H9 (cell line): ENCODE measurements around the gene CHCHD1. TPM values are rescaled to one million over a fixed set of nuclear protein-coding genes. Genes with fewer than 3 reads are reported as not detected.

Source experiments
- DNase-seq: peaks from one replicate; pipeline ENCODE4 v3.0.0-alpha.2; 2017
- H2AFZ ChIP-seq: one replicate; pipeline ENCODE4 v1.6.1; 2013; ENCODE audit warnings: mild to moderate bottlenecking, low read length, control low read depth, moderate library complexity
- H2AK5ac ChIP-seq: 2 replicates; pipeline ENCODE4 v1.6.1; 2013; ENCODE audit warnings: low read length, control low read depth, mixed read lengths; ENCODE audit not compliant: insufficient read length
- H2BK120ac ChIP-seq: one replicate; pipeline ENCODE4 v1.6.1; 2013; ENCODE audit warnings: low read depth, mild to moderate bottlenecking, low read length, control low read depth, inconsistent platforms; ENCODE audit not compliant: poor library complexity, severe bottlenecking
- H2BK12ac ChIP-seq: 2 replicates; pipeline ENCODE4 v1.6.1; 2013; ENCODE audit warnings: low read length, control low read depth, mixed read lengths, low read depth; ENCODE audit not compliant: insufficient read length
- H2BK15ac ChIP-seq: 2 replicates; pipeline ENCODE4 v1.6.1; 2013; ENCODE audit warnings: low read depth, low read length, control low read depth
- H2BK20ac ChIP-seq: one replicate; pipeline ENCODE4 v1.6.1; 2013; ENCODE audit warnings: low read depth, mild to moderate bottlenecking, low read length, control low read depth, inconsistent platforms; ENCODE audit not compliant: poor library complexity, severe bottlenecking
- H2BK5ac ChIP-seq: 2 replicates; pipeline ENCODE4 v1.6.1; 2013; ENCODE audit warnings: low read length, control low read depth, mixed read lengths; ENCODE audit not compliant: insufficient read length
- H3K14ac ChIP-seq: 2 replicates; pipeline ENCODE4 v1.6.1; 2013; ENCODE audit warnings: low read length, control low read depth; ENCODE audit not compliant: insufficient read depth
- H3K18ac ChIP-seq: 2 replicates; pipeline ENCODE4 v1.6.1; 2013; ENCODE audit warnings: low read depth, mild to moderate bottlenecking, mixed read lengths, low read length, control low read depth; ENCODE audit not compliant: insufficient read length
- H3K23ac ChIP-seq: 2 replicates; pipeline ENCODE4 v1.6.1; 2013; ENCODE audit warnings: low read length, control low read depth, mixed read lengths, low read depth; ENCODE audit not compliant: insufficient read length
- H3K23me2 ChIP-seq: 2 replicates; pipeline ENCODE4 v1.6.1; 2013; ENCODE audit warnings: low read depth, mild to moderate bottlenecking, mixed read lengths, low read length, control low read depth; ENCODE audit not compliant: insufficient read length, poor library complexity, severe bottlenecking
- H3K27ac ChIP-seq: 2 replicates; pipeline ENCODE4 v1.5.1; 2013; ENCODE audit warnings: low read length, control low read depth, mixed read lengths, low read depth; ENCODE audit not compliant: insufficient read length
- H3K27me3 ChIP-seq: 2 replicates; pipeline ENCODE4 v1.6.1; 2013; ENCODE audit warnings: low read length, control low read depth, inconsistent platforms; ENCODE audit not compliant: insufficient read depth
- H3K4ac ChIP-seq: 2 replicates; pipeline ENCODE4 v1.6.1; 2013; ENCODE audit warnings: low read depth, mild to moderate bottlenecking, control low read depth, inconsistent platforms, low read length, moderate library complexity
- H3K4me1 ChIP-seq: 2 replicates; pipeline ENCODE4 v1.6.1; 2013; ENCODE audit warnings: low read length, control low read depth, inconsistent platforms; ENCODE audit not compliant: insufficient read depth
- H3K4me2 ChIP-seq: 2 replicates; pipeline ENCODE4 v1.6.1; 2013; ENCODE audit warnings: low read length, control low read depth, mixed read lengths; ENCODE audit not compliant: insufficient read length, insufficient read depth
- H3K56ac ChIP-seq: 2 replicates; pipeline ENCODE4 v1.6.1; 2013; ENCODE audit warnings: low read depth, mild to moderate bottlenecking, mixed read lengths, low read length, control low read depth; ENCODE audit not compliant: insufficient read length
- H3K79me1 ChIP-seq: 2 replicates; pipeline ENCODE4 v1.6.1; 2013; ENCODE audit warnings: low read depth, mild to moderate bottlenecking, moderate library complexity, low read length, control low read depth, inconsistent platforms; ENCODE audit not compliant: insufficient read depth, poor library complexity, severe bottlenecking
- H3K79me2 ChIP-seq: 2 replicates; pipeline ENCODE4 v1.6.1; 2013; ENCODE audit warnings: low read length, control low read depth, inconsistent platforms; ENCODE audit not compliant: insufficient read depth
- H3K9ac ChIP-seq: 2 replicates; pipeline ENCODE4 v1.6.1; 2013; ENCODE audit warnings: low read length, control low read depth, mixed read lengths; ENCODE audit not compliant: insufficient read length; ENCODE audit errors: extremely low read depth
- H3K9me3 ChIP-seq: one replicate; pipeline ENCODE4 v1.6.1; 2013; ENCODE audit warnings: low read depth, low read length, inconsistent platforms; ENCODE audit not compliant: control insufficient read depth
- H3T11ph ChIP-seq: one replicate; pipeline ENCODE4 v1.6.1; 2013; ENCODE audit warnings: mild to moderate bottlenecking, low read length, control low read depth, inconsistent platforms
- H4K20me1 ChIP-seq: one replicate; pipeline ENCODE4 v1.6.1; 2013; ENCODE audit not compliant: control insufficient read depth, insufficient read length, insufficient read depth
- H4K5ac ChIP-seq: 2 replicates; pipeline ENCODE4 v1.6.1; 2013; ENCODE audit warnings: low read depth, mild to moderate bottlenecking, mixed read lengths, low read length, control low read depth; ENCODE audit not compliant: insufficient read length
- H4K8ac ChIP-seq: replicated peaks from 2 replicates; pipeline ENCODE4 v1.6.1; 2013; ENCODE audit warnings: low read length, control low read depth, mixed read lengths, low read depth; ENCODE audit not compliant: insufficient read length
- H4K91ac ChIP-seq: 2 replicates; pipeline ENCODE4 v1.6.1; 2013; ENCODE audit warnings: low read depth, mild to moderate bottlenecking, moderate library complexity, mixed read lengths, low read length, control low read depth; ENCODE audit not compliant: insufficient read length
- H3K27ac Mint-ChIP-seq, 3 experiments: 2 replicates in 2 of 3; 3 replicates in 1 of 3; pipeline ENCODE4 v1.8.0; 2020 to 2021; ENCODE audit warnings: mixed read lengths in 3 of 3, mild to moderate bottlenecking in 1 of 3, moderate library complexity in 1 of 3
- H3K27me3 Mint-ChIP-seq: 2 replicates; pipeline ENCODE4 v1.8.0; 2021; ENCODE audit warnings: low read depth, mild to moderate bottlenecking, moderate library complexity, mixed read lengths
- H3K36me3 Mint-ChIP-seq, 3 experiments: 2 replicates in 2 of 3; 3 replicates in 1 of 3; pipeline ENCODE4 v1.8.0; 2020 to 2021; ENCODE audit warnings: low read depth in 3 of 3, mixed read lengths in 3 of 3; ENCODE audit not compliant: insufficient read depth in 1 of 3
- H3K4me1 Mint-ChIP-seq, 2 experiments: 2 replicates each; pipeline ENCODE4 v1.8.0; 2020; ENCODE audit warnings: mixed read lengths in 2 of 2
- H3K4me3 Mint-ChIP-seq, 2 experiments: 2 replicates in 1 of 2; 3 replicates in 1 of 2; pipeline ENCODE4 v1.8.0; 2020 to 2021; ENCODE audit warnings: mild to moderate bottlenecking in 2 of 2, mixed read lengths in 2 of 2, moderate library complexity in 1 of 2
- H3K9me3 Mint-ChIP-seq, 2 experiments: 2 replicates in 1 of 2; 3 replicates in 1 of 2; pipeline ENCODE4 v1.8.0; 2020; ENCODE audit warnings: mild to moderate bottlenecking in 2 of 2, mixed read lengths in 2 of 2, moderate library complexity in 1 of 2
- WGBS: extraction: QIAGEN DNeasy Blood & Tissue Kit; methylation state at CpG from one replicate; pipeline ENCODE4 v1.1.7; 2013; ENCODE audit warnings: missing lambda C conversion rate, low lambda C conversion rate, mixed read lengths; ENCODE audit not compliant: insufficient read length; ENCODE audit errors: extremely low coverage; 5-methylcytosine and 5-hydroxymethylcytosine counted together
- total RNA-seq: library from RNA; stranded (reverse); gene quantifications from 2 replicates; pipeline ENCODE4 v1.2.1, GENCODE V29; 2021
- TF ChIP-seq, protein P1 (sequence below): fragments of 200-600 bp; sonication (generic); conservative IDR thresholded peaks from 3 replicates; pipeline ENCODE4 v1.8.0; 2021; ENCODE audit warnings: antibody characterized with exemption, mild to moderate bottlenecking

Gene CHCHD1
- total RNA-seq, 1 experiment from 2014 or later: 45.9 TPM

DNA sequence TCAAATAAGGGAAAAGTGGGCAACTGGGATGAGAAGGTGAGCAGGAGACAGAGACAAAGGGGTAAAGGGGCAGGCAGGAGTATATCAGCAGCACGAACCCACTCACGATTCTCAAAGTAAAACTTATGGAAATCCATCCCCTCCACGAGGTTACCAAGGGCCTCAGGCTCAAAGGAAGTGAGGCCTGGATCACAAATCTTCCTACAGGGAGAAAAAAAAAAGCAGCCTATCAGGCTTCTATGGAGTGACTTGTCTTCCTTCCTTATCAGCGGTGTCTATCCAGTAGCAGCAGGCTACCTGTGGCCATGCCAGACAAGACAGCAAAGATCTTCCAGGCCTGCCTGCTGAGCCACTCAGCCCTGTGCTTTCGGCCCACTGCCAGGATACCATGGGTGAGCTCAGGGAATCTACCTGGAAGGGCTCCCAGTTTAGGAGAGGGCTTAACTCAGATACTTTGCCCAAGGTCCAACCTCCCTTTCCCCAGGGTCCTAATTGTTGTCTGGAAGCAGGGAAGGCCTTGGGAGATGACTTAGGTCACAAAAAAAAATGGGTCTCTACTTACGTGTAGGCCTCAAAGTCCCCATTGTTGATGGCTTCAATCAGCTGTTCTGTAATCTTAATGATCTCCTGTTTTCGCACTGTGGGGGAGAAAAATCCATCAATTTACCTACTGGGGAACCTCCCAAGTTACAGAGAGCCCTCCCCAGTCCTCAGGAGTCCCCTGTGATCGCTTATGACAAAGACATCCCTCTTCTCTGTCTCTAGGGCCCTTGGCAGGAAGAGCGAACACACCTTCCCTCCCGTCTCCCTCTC, 35.3 kb downstream of the CHCHD1 start:
- Histone ChIP-seq H2AK5ac (no peak overlapping the region), H2BK120ac (no peak overlapping the region), H3K27me3 (no peaks in the 10 kb centered on the region), H3K23ac (no peak overlapping the region), H3T11ph (no peak overlapping the region), H3K4ac (no peak overlapping the region), H3K56ac (no peak overlapping the region), H3K79me2 (no peaks in the 10 kb centered on the region), H2BK20ac (no peak overlapping the region), H3K4me2 (no peak overlapping the region), H2BK12ac (no peak overlapping the region), H2BK5ac (no peak overlapping the region), H2BK15ac (no peak overlapping the region), H4K91ac (no peak overlapping the region), H3K79me1 (no peaks in the 10 kb centered on the region), H4K20me1 (no peaks in the 10 kb centered on the region), H3K27ac (no peak overlapping the region), H4K8ac (no peak overlapping the region), H2AFZ (no peak overlapping the region), H3K4me1 (no peaks in the 10 kb centered on the region), H3K9ac (no peak overlapping the region), H4K5ac (no peak overlapping the region), H3K9me3 (no peaks in the 10 kb centered on the region), H3K14ac (no peak overlapping the region), H3K23me2 (no peaks in the 10 kb centered on the region), H3K18ac (no peak overlapping the region)
- H3K27me3 Mint-ChIP-seq: no peaks in the 10 kb centered on the region
- no peaks in the 10 kb centered on the region for H3K9me3 Mint-ChIP-seq
- H3K27ac Mint-ChIP-seq: no peak overlapping the region
- peaks cover 7 to 10% of the 10 kb centered on the region in 2 experiments for H3K4me1 Mint-ChIP-seq
- peaks cover 20 to 55% (median 25%) of the 10 kb centered on the region in 3 experiments; a peak in 6 of 7 replicates for H3K36me3 Mint-ChIP-seq
- DNase-seq: no peak
- H3K4me3 Mint-ChIP-seq: no peak overlapping the region; a peak in 1 of 5 replicates
- TF ChIP-seq, protein P1, sequence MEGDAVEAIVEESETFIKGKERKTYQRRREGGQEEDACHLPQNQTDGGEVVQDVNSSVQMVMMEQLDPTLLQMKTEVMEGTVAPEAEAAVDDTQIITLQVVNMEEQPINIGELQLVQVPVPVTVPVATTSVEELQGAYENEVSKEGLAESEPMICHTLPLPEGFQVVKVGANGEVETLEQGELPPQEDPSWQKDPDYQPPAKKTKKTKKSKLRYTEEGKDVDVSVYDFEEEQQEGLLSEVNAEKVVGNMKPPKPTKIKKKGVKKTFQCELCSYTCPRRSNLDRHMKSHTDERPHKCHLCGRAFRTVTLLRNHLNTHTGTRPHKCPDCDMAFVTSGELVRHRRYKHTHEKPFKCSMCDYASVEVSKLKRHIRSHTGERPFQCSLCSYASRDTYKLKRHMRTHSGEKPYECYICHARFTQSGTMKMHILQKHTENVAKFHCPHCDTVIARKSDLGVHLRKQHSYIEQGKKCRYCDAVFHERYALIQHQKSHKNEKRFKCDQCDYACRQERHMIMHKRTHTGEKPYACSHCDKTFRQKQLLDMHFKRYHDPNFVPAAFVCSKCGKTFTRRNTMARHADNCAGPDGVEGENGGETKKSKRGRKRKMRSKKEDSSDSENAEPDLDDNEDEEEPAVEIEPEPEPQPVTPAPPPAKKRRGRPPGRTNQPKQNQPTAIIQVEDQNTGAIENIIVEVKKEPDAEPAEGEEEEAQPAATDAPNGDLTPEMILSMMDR: no peak
- no CpG with 5 or more reads among the region's 10 CpGs for whole genome bisulfite sequencing
